Neural cell (in vitro differentiated cells): ENCODE data around the gene CD163. TPM values are rescaled to one million over a fixed set of nuclear protein-coding genes. Genes with fewer than 3 reads are reported as not detected.

Experiments
- H2AFZ ChIP-seq: fragments of 200-600, 300-800 bp; sonication (generic), shearing (Covaris generic); 2 replicates; pipeline ENCODE4 v1.6.0; 2014; ENCODE audit warnings: low read depth, mild to moderate bottlenecking, antibody characterized with exemption, low read length, moderate library complexity
- H3F3A ChIP-seq: fragments of 200-600 bp; shearing (Covaris generic); 2 replicates; pipeline ENCODE4 v1.6.1; 2016; ENCODE audit warnings: mild to moderate bottlenecking, moderate library complexity, mixed read lengths, antibody characterized with exemption, low read length; ENCODE audit not compliant: insufficient read depth, poor library complexity, severe bottlenecking
- H3K27ac ChIP-seq: fragments of 200-600, 300-800 bp; sonication (generic), shearing (Covaris generic); 2 replicates; pipeline ENCODE4 v1.5.1; 2014; ENCODE audit warnings: mild to moderate bottlenecking, low read length, moderate library complexity
- H3K27me3 ChIP-seq: fragments of 300-800, 200-600 bp; sonication (generic), shearing (Covaris generic); 2 replicates; pipeline ENCODE4 v1.6.0; 2014; ENCODE audit warnings: mild to moderate bottlenecking, low read depth, low read length, moderate library complexity; ENCODE audit not compliant: insufficient read depth
- H3K36me3 ChIP-seq: fragments of 300-800, 200-600 bp; sonication (generic), shearing (Covaris generic); 2 replicates; pipeline ENCODE4 v1.5.1; 2014; ENCODE audit warnings: mild to moderate bottlenecking, antibody characterized with exemption, low read length, moderate library complexity; ENCODE audit not compliant: insufficient read depth
- H3K4me2 ChIP-seq: fragments of 300-800, 200-600 bp; sonication (generic), shearing (Covaris generic); 2 replicates; pipeline ENCODE4 v1.6.0; 2014; ENCODE audit warnings: mild to moderate bottlenecking, low read length
- H3K4me3 ChIP-seq: fragments of 300-800, 200-600 bp; sonication (generic), shearing (Covaris generic); 2 replicates; pipeline ENCODE4 v1.5.1; 2014; ENCODE audit warnings: mild to moderate bottlenecking, low read length, moderate library complexity
- H3K79me2 ChIP-seq: fragments of 200-600 bp; shearing (Covaris generic); replicated peaks from 2 replicates; pipeline ENCODE4 v1.6.0; 2014; ENCODE audit warnings: mild to moderate bottlenecking, low read length, moderate library complexity; ENCODE audit not compliant: insufficient read depth
- H3K9ac ChIP-seq: fragments of 300-800, 200-600 bp; sonication (generic), shearing (Covaris generic); 2 replicates; pipeline ENCODE4 v1.6.1; 2016; ENCODE audit warnings: mild to moderate bottlenecking, low read length, mixed read lengths
- H3K9me2 ChIP-seq: fragments of 200-600 bp; shearing (Covaris generic); 2 replicates; pipeline ENCODE4 v1.6.1; 2016; ENCODE audit warnings: mild to moderate bottlenecking, low read length, mixed read lengths; ENCODE audit not compliant: insufficient read depth
- H3K9me3 ChIP-seq: fragments of 200-600, 300-800 bp; sonication (generic), shearing (Covaris generic); 2 replicates; pipeline ENCODE4 v1.6.1; 2016; ENCODE audit warnings: mild to moderate bottlenecking, mixed run types, low read length, moderate library complexity, mixed read lengths
- H4K20me1 ChIP-seq: fragments of 200-600 bp; shearing (Covaris generic); 2 replicates; pipeline ENCODE4 v1.6.1; 2016; ENCODE audit warnings: mild to moderate bottlenecking, mixed run types; ENCODE audit not compliant: insufficient read depth
- CTCF ChIP-seq: fragments of 450-650 bp; IDR thresholded peaks from 2 replicates; pipeline ENCODE4 v1.5.1; 2014; ENCODE audit warnings: antibody characterized with exemption, mild to moderate bottlenecking, moderate library complexity; ENCODE audit not compliant: poor library complexity, severe bottlenecking
- EP300 ChIP-seq: fragments of 450-650 bp; conservative IDR thresholded peaks from 2 replicates; pipeline ENCODE4 v1.6.1; 2014; ENCODE audit warnings: antibody characterized with exemption, mild to moderate bottlenecking, moderate library complexity; ENCODE audit not compliant: poor library complexity, severe bottlenecking
- EZH2 ChIP-seq: fragments of 200-600, 300-800 bp; shearing (Covaris generic), sonication (generic); IDR thresholded peaks from 2 replicates; pipeline ENCODE4 v1.6.1; 2014; ENCODE audit warnings: antibody characterized with exemption, low read length, borderline replicate concordance, mild to moderate bottlenecking; ENCODE audit not compliant: insufficient read depth, poor library complexity, severe bottlenecking
- MXI1 ChIP-seq: fragments of 450-650 bp; conservative IDR thresholded peaks from 2 replicates; pipeline ENCODE4 v1.6.1; 2014; ENCODE audit warnings: antibody characterized with exemption, mild to moderate bottlenecking; ENCODE audit not compliant: poor library complexity, severe bottlenecking
- POLR2AphosphoS5 ChIP-seq: IDR thresholded peaks from 2 replicates; pipeline ENCODE4 v1.6.1; 2012
- RAD21 ChIP-seq: fragments of 450-650 bp; conservative IDR thresholded peaks from 2 replicates; pipeline ENCODE4 v1.6.1; 2014; ENCODE audit warnings: antibody characterized with exemption, mild to moderate bottlenecking, moderate library complexity
- REST ChIP-seq: IDR thresholded peaks from 2 replicates; pipeline ENCODE4 v1.6.1; 2012; ENCODE audit warnings: borderline replicate concordance
- SMC3 ChIP-seq: fragments of 450-650 bp; conservative IDR thresholded peaks from 2 replicates; pipeline ENCODE4 v1.6.1; 2014; ENCODE audit warnings: antibody characterized with exemption, mild to moderate bottlenecking, moderate library complexity; ENCODE audit not compliant: poor library complexity
- TAF1 ChIP-seq: IDR thresholded peaks from 2 replicates; pipeline ENCODE4 v1.6.1; 2012; ENCODE audit warnings: low read depth
- polyA plus RNA-seq: library from polyadenylated mRNA; depleted of rRNA; stranded (reverse); fragments of >200 nt; gene quantifications from 2 replicates; pipeline ENCODE4 v1.2.3, GENCODE V29; 2014

Gene CD163
- polyA plus RNA-seq, 1 donor from 2014 or later: not detected

DNA sequence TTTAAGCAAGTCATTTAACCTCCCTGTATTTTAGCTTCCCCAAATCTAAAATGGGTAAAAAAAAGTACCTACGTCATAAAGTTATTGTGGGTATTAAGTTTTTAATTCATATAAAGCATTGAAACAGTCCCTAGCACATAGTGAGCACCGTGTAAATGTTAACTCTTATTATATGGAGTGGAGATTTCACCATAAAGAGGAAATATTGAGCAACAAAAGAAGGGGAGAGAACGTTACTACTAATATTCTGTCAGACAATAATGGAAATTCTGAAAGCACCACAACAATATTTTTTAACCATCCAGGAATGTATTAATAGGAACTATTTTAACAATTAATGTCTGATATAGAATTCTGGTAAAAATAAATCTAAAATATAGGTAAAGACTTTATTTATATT is 51.8 kb downstream of the CD163 start:
- Histone ChIP-seq H3F3A (no peaks in the 10 kb centered on the region), H3K9me2 (no peaks in the 10 kb centered on the region), H3K9me3 (no peaks in the 10 kb centered on the region), H3K9ac (no peak overlapping the region), H3K4me3 (no peak overlapping the region), H2AFZ (no peak overlapping the region), H4K20me1 (no peaks in the 10 kb centered on the region), H3K4me2 (no peak overlapping the region), H3K36me3 (no peaks in the 10 kb centered on the region), H3K27ac (no peak overlapping the region), H3K79me2 (no peaks in the 10 kb centered on the region), H3K27me3 (no peaks in the 10 kb centered on the region)
- TF ChIP-seq SMC3 (no peak), POLR2AphosphoS5 (no peak), MXI1 (no peak), EZH2 (no peak), CTCF (no peak), TAF1 (no peak), RAD21 (no peak), EP300 (no peak), REST (no peak)

DNA sequence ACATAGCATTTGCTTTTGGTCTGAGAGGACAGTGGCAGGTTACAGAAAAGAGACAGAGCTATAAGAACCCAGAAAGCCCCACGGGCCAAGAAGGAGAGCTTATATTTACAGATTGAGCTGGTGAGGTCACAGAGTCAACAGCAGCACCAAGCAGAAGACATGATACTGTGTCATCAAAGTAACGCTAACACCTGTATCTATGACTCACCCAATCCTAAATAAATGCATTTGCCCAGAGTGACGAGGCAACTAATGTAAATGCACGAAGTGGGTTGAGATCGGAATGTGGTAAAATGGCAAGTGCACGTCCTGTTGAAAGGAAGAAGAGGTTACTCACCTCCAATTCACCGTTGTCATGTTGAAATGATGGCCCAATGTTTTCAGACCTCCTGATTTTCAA is 52.9 kb downstream of the CD163 start:
- Histone ChIP-seq H3K4me3 (no peak overlapping the region), H3K9me3 (no peaks in the 10 kb centered on the region), H3F3A (no peaks in the 10 kb centered on the region), H3K27ac (no peak overlapping the region), H3K4me2 (no peak overlapping the region), H3K36me3 (no peaks in the 10 kb centered on the region), H2AFZ (no peak overlapping the region), H3K79me2 (no peaks in the 10 kb centered on the region), H3K9me2 (no peaks in the 10 kb centered on the region), H3K9ac (no peak overlapping the region), H3K27me3 (no peaks in the 10 kb centered on the region), H4K20me1 (no peaks in the 10 kb centered on the region)
- no peak for TF ChIP-seq REST
- TF ChIP-seq EP300: no peak
- TF ChIP-seq MXI1: no peak
- TF ChIP-seq EZH2: no peak
- TF ChIP-seq TAF1: no peak
- TF ChIP-seq POLR2AphosphoS5: no peak
- TF ChIP-seq CTCF: no peak
- TF ChIP-seq SMC3: no peak
- TF ChIP-seq RAD21: no peak
